ENCODE measurements around the gene ZP2. TPM values are rescaled to one million over a fixed set of nuclear protein-coding genes. Genes with fewer than 3 reads are reported as not detected.

The ZP2 gene
- total RNA-seq, 1 experiment from 2014 or later: not detected

DNA sequence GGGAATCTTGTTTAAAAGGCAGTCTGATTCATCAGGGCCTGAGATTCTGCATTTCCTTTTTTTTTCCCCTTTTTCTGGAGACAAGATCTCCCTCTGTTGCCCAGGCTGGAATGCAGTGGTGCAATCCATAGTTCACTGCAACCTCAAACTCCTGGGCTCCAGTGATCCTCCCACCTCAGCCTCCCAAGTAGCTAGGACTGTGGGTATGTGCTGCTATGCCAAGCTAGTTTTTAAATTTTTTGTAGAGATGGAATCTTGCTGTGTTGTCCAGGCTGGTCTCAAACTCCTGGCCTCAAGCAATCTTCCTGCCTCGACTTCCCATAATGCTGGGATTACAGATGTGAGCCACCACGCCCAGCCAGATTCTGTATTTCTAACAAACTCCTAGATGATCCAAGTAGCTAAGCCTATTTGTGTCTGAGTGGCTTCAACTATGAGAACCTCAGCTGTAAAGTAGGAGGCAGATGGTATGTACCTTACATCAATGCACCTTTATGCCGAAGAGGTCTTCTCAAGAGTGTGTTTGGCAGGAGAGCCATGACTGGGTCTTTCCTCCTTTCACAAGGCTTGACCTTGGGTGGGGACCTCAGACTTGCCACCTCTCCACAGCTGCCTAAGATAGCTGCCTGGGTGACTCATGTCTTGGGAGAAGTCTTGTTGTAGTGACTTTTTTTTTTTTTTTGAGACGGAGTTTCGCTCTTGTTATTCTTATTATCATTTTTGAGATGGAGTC lies 42.0 kb downstream of the ZP2 start:
- Histone ChIP-seq H4K20me1 (ENCODE audit: insufficient read depth) (no peaks in the 10 kb centered on the region), H3K9me2 (ENCODE audit: insufficient read depth) (no peaks in the 10 kb centered on the region), H3K4me1 (ENCODE audit: control insufficient read depth in 1 of 2, insufficient read depth in 2 of 2, low read length in 2 of 2) (peaks cover 0 to 12% of the 10 kb centered on the region in 2 experiments; a peak in 1 of 4 replicates), H3K27me3 (ENCODE audit: insufficient read depth, low read length) (no peaks in the 10 kb centered on the region), H3K4me2 (ENCODE audit: low read length) (no peak overlapping the region), H3K36me3 (ENCODE audit: control insufficient read depth in 1 of 2, insufficient read depth in 2 of 2, low read length in 2 of 2) (peaks cover 5 to 14% of the 10 kb centered on the region in 2 experiments; a peak in 2 of 4 replicates), H3K79me2 (ENCODE audit: insufficient read depth, low read length) (no peaks in the 10 kb centered on the region), H3K9me3 (ENCODE audit: control insufficient read depth in 1 of 2, insufficient read depth in 1 of 2, low read depth in 1 of 2, low read length in 2 of 2) (no peaks in the 10 kb centered on the region), H3K27ac (ENCODE audit: low read depth, low read length) (no peak overlapping the region), H3K4me3 (replicated peaks in 1 of 2; ENCODE audit: low read depth in 1 of 2, low read length in 2 of 2) (no peak overlapping the region), H2AFZ (ENCODE audit: low read depth, low read length, poor library complexity, severe bottlenecking) (no peak overlapping the region), H3K9ac (ENCODE audit: low read length) (no peak overlapping the region)
- RAD21 ChIA-PET (ENCODE audit: low non-redundant PET in 1 of 2, low total read pairs in 2 of 2, uncharacterized antibody in 2 of 2, unreplicated experiment in 2 of 2): interaction anchor here in 1 of 2 experiments (0.6 kb wide), 1 partner anchor 13 kb away, joined by 4 read pairs; no protein-coding TSS in a partner anchor
- DNase-seq (ENCODE audit: low read depth, low spot score) (no peak), ATAC-seq (no peak)
- TF ChIP-seq, protein P1, sequence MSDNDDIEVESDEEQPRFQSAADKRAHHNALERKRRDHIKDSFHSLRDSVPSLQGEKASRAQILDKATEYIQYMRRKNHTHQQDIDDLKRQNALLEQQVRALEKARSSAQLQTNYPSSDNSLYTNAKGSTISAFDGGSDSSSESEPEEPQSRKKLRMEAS (IDR thresholded peaks at IDR 0.05): no peak
- TF ChIP-seq ELF1 (IDR thresholded peaks at IDR 0.05; ENCODE audit: borderline replicate concordance, low read depth): no peak
- no peak for TF ChIP-seq YY1 (IDR thresholded peaks at IDR 0.05; ENCODE audit: extremely low read depth, insufficient replicate concordance, low read depth, low read length)
- no peak for TF ChIP-seq FOSL1 (IDR thresholded peaks at IDR 0.05; ENCODE audit: low read depth)
- no peak for TF ChIP-seq SP1 (IDR thresholded peaks at IDR 0.05; ENCODE audit: low read depth)
- TF ChIP-seq, protein P2, sequence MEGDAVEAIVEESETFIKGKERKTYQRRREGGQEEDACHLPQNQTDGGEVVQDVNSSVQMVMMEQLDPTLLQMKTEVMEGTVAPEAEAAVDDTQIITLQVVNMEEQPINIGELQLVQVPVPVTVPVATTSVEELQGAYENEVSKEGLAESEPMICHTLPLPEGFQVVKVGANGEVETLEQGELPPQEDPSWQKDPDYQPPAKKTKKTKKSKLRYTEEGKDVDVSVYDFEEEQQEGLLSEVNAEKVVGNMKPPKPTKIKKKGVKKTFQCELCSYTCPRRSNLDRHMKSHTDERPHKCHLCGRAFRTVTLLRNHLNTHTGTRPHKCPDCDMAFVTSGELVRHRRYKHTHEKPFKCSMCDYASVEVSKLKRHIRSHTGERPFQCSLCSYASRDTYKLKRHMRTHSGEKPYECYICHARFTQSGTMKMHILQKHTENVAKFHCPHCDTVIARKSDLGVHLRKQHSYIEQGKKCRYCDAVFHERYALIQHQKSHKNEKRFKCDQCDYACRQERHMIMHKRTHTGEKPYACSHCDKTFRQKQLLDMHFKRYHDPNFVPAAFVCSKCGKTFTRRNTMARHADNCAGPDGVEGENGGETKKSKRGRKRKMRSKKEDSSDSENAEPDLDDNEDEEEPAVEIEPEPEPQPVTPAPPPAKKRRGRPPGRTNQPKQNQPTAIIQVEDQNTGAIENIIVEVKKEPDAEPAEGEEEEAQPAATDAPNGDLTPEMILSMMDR (IDR thresholded peaks at IDR 0.05 in 2 of 3, conservative IDR thresholded peaks at IDR 0.05 in 1 of 3; ENCODE audit: borderline replicate concordance in 1 of 3, insufficient read depth in 1 of 3, low read depth in 2 of 3, low read length in 2 of 3): no peak
- TF ChIP-seq RAD21 (IDR thresholded peaks at IDR 0.05; ENCODE audit: low read depth): no peak
- no peak for TF ChIP-seq ZNF274 (IDR thresholded peaks at IDR 0.05; ENCODE audit: low read depth, low read length)
- TF ChIP-seq POLR2A (IDR thresholded peaks at IDR 0.05; ENCODE audit: borderline replicate concordance, extremely low read depth, insufficient read depth, insufficient read length): no peak
- TF ChIP-seq TCF7L2 (IDR thresholded peaks at IDR 0.05; ENCODE audit: borderline replicate concordance, extremely low read depth, insufficient read depth, insufficient read length): no peak
- no peak for TF ChIP-seq CBX3 (IDR thresholded peaks at IDR 0.05; ENCODE audit: low read depth)
- TF ChIP-seq EZH2 (IDR thresholded peaks at IDR 0.05): no peak
- no peak for TF ChIP-seq CEBPB (IDR thresholded peaks at IDR 0.05; ENCODE audit: low read depth)
- TF ChIP-seq, protein P3, sequence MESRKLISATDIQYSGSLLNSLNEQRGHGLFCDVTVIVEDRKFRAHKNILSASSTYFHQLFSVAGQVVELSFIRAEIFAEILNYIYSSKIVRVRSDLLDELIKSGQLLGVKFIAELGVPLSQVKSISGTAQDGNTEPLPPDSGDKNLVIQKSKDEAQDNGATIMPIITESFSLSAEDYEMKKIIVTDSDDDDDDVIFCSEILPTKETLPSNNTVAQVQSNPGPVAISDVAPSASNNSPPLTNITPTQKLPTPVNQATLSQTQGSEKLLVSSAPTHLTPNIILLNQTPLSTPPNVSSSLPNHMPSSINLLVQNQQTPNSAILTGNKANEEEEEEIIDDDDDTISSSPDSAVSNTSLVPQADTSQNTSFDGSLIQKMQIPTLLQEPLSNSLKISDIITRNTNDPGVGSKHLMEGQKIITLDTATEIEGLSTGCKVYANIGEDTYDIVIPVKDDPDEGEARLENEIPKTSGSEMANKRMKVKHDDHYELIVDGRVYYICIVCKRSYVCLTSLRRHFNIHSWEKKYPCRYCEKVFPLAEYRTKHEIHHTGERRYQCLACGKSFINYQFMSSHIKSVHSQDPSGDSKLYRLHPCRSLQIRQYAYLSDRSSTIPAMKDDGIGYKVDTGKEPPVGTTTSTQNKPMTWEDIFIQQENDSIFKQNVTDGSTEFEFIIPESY (IDR thresholded peaks at IDR 0.05; ENCODE audit: extremely low read depth, insufficient replicate concordance, low read length): no peak
- no peak for TF ChIP-seq SRF (IDR thresholded peaks at IDR 0.05; ENCODE audit: low read depth)
- no peak for TF ChIP-seq POLR2AphosphoS5 (IDR thresholded peaks at IDR 0.05; ENCODE audit: low read depth, low read length)
- POLR2A ChIA-PET: no interaction called here
- CTCF ChIA-PET: interaction anchor here (0.6 to 1.0 kb wide), 2 partner anchors 13 to 131 kb away, joined by 3 read pairs; no protein-coding TSS in a partner anchor
- intact Hi-C loops (cut with micrococcal nuclease): no loop called here
- BruUV-seq (replicated peaks): no TSS peak

Measured in HCT116 (cell line).